GM10248 (cell line): Measurements from ENCODE around the gene CTNNA3.

Experiments used
- CTCF ChIA-PET: fragments of 300-600 bp; sonication (Branson Sonifier 250); formaldehyde crosslinking; extraction: SDS; loops from one replicate; lab custom pipeline; 2021; ENCODE audit warnings: antibody characterized with exemption; lab: Yijun Ruan, JAX
- POLR2A ChIA-PET: fragments of 350-650 bp; sonication (Branson Sonifier 250); formaldehyde crosslinking; extraction: SDS; loops from one replicate; lab custom pipeline; 2020; ENCODE audit warnings: antibody characterized with exemption; lab: Yijun Ruan, JAX
- DNase-seq: peaks from one replicate; pipeline ENCODE4 v3.0.0; 2012; ENCODE audit errors: extremely low spot score
- CTCF ChIP-seq: IDR thresholded peaks from 2 replicates; pipeline ENCODE4 v1.5.1; 2012; ENCODE audit warnings: mild to moderate bottlenecking, low read depth; ENCODE audit errors: extremely low read depth, missing control alignments, control extremely low read depth

CTNNA3 gene

GRCh38 chr10:66811211-66811610 is 884.8 kb downstream of the CTNNA3 start:
- ChIA-PET CTCF (interaction anchor here (0.9 kb wide), 1 partner anchor 15 kb away, joined by 3 read pairs; no protein-coding TSS in a partner anchor), POLR2A (no interaction called here)
- no peak for TF ChIP-seq CTCF
- no peak for DNase-seq

GRCh38 chr10:66809402-66809801 is 886.6 kb downstream of the CTNNA3 start:
- POLR2A ChIA-PET, result no interaction called here
- CTCF ChIA-PET, result no interaction called here
- no peak for TF ChIP-seq CTCF
- DNase-seq, result no peak

GRCh38 chr10:66805612-66806011 is 890.4 kb downstream of the CTNNA3 start:
- no peak for DNase-seq
- TF ChIP-seq CTCF, result no peak
- ChIA-PET CTCF (interaction anchor here (1.0 to 1.9 kb wide), 3 partner anchors 10 to 19 kb away, joined by 3 to 7 read pairs (median 4); no protein-coding TSS in a partner anchor), POLR2A (no interaction called here)

GRCh38 chr10:66804962-66805361 is 891.0 kb downstream of the CTNNA3 start:
- no peak for TF ChIP-seq CTCF
- CTCF ChIA-PET, result interaction anchor here (1.9 kb wide), 1 partner anchor 9 kb away, joined by 7 read pairs; no protein-coding TSS in a partner anchor
- POLR2A ChIA-PET, result no interaction called here
- no peak for DNase-seq

GRCh38 chr10:66803174-66803573 is 892.8 kb downstream of the CTNNA3 start:
- no peak for TF ChIP-seq CTCF
- POLR2A ChIA-PET, result no interaction called here
- CTCF ChIA-PET, result no interaction called here
- DNase-seq, result no peak

- CTCF ChIA-PET, result no interaction called here
- DNase-seq, result no peak
- POLR2A ChIA-PET, result no interaction called here
- TF ChIP-seq CTCF, result no peak
These were observed 896.5 kb downstream of the CTNNA3 start for GRCh38 chr10:66799474-66799873.
